HepG2 (cell line): ENCODE measurements around the gene TBC1D4. TPM values are rescaled to one million over a fixed set of nuclear protein-coding genes. Genes with fewer than 3 reads are reported as not detected.

Experiments used
- ATAC-seq: fragments of 200-7000 bp; cut with Tn5 transposase; 3 replicates; pipeline ENCODE4 v1.9.1; 2020; ENCODE audit warnings: mild to moderate bottlenecking, moderate library complexity
- BruUV-seq: library from RNA; stranded (reverse); fragments of 400-500 nt; replicated peaks from 2 replicates; lab custom pipeline; 2021; lab: Mats Ljungman, UMichigan
- CTCF ChIA-PET: fragments of 300-600 bp; formaldehyde crosslinking; extraction: SDS; loops from one replicate; lab custom pipeline; 2021; ENCODE audit warnings: low total read pairs, inconsistent platforms, low intra/inter-chr PET ratio; lab: Yijun Ruan, JAX
- POLR2A ChIA-PET: fragments of 350-600 bp; sonication (Branson Sonifier 250); formaldehyde crosslinking; loops from one replicate; lab custom pipeline; 2020; ENCODE audit warnings: antibody characterized with exemption, inconsistent platforms; lab: Yijun Ruan, JAX
- DNase-seq: peaks from one replicate; pipeline ENCODE4 v3.0.0-alpha.2; 2015; ENCODE audit warnings: low spot score
- FAIRE-seq: peaks from 3 replicates; lab custom pipeline; 2011; peaks lifted over from hg19 to GRCh38; lab: Jason Lieb, UNC
- H2AFZ ChIP-seq: one replicate; pipeline ENCODE4 v1.6.1; 2011; ENCODE audit warnings: low read length, inconsistent platforms
- H3K27ac ChIP-seq: fragments of 300-600 bp; 3 replicates; pipeline ENCODE4 v1.8.0; 2011; ENCODE audit warnings: mixed run types, mild to moderate bottlenecking, mixed read lengths, low read length, inconsistent platforms; ENCODE audit not compliant: insufficient read depth; ENCODE audit errors: extremely low read length
- H3K27me3 ChIP-seq, 2 experiments: fragments of 200-600 bp in 1 of 2; 2 replicates in 1 of 2; 3 replicates in 1 of 2; pipeline versions ENCODE4 v1.6.0 to v1.8.0; 2011; ENCODE audit warnings: low read length in 2 of 2, mild to moderate bottlenecking in 2 of 2, moderate library complexity in 2 of 2, inconsistent platforms in 1 of 2; ENCODE audit not compliant: insufficient read depth in 2 of 2, control insufficient read depth in 1 of 2
- H3K36me3 ChIP-seq, 2 experiments: fragments of 200-600 bp in 1 of 2; replicated peaks in 1 of 2; 2 replicates in 1 of 2; 3 replicates in 1 of 2; pipeline versions ENCODE4 v1.5.1 to v1.8.0; 2011; ENCODE audit warnings: low read length in 2 of 2, inconsistent platforms in 1 of 2; ENCODE audit not compliant: insufficient read depth in 2 of 2, control insufficient read depth in 1 of 2
- H3K4me1 ChIP-seq: 2 replicates; pipeline ENCODE4 v1.5.1; 2012; ENCODE audit warnings: low read length, inconsistent platforms; ENCODE audit not compliant: insufficient read depth
- H3K4me2 ChIP-seq: 2 replicates; pipeline ENCODE4 v1.6.0; 2011; ENCODE audit warnings: low read depth, low read length, inconsistent platforms
- H3K4me3 ChIP-seq, 3 experiments: fragments of 200-600 bp in 1 of 3; sonication (generic), shearing (Covaris generic) in 1 of 3; replicated peaks in 1 of 3; 2 replicates each; pipeline ENCODE4 v1.5.1; 2011 to 2016; ENCODE audit warnings: low read length in 3 of 3, inconsistent platforms in 2 of 3, low read depth in 2 of 3, mild to moderate bottlenecking in 2 of 3, control low read depth in 1 of 3, mixed read lengths in 1 of 3; ENCODE audit not compliant: insufficient read depth in 1 of 3
- H3K79me2 ChIP-seq: one replicate; pipeline ENCODE4 v1.6.1; 2011; ENCODE audit warnings: low read length, inconsistent platforms; ENCODE audit not compliant: insufficient read depth
- H3K9ac ChIP-seq: 2 replicates; pipeline ENCODE4 v1.6.0; 2011; ENCODE audit warnings: mild to moderate bottlenecking, low read depth, low read length, inconsistent platforms; ENCODE audit not compliant: insufficient read depth
- H3K9me3 ChIP-seq: 2 replicates; pipeline ENCODE4 v1.5.1; 2012; ENCODE audit warnings: mild to moderate bottlenecking, low read length
- H4K20me1 ChIP-seq: 2 replicates; pipeline ENCODE4 v1.6.0; 2011; ENCODE audit warnings: inconsistent platforms, mild to moderate bottlenecking, low read length, moderate library complexity; ENCODE audit not compliant: insufficient read depth
- CENPT ChIP-seq: sonication (generic); formaldehyde crosslinking; IDR thresholded peaks from 2 replicates; pipeline ENCODE4 v1.8.0; 2022; ENCODE audit warnings: low read depth, mild to moderate bottlenecking, moderate library complexity, missing genetic modification reagents
- EZH2 ChIP-seq: conservative IDR thresholded peaks from 2 replicates; pipeline ENCODE4 v1.6.1; 2012; ENCODE audit warnings: mild to moderate bottlenecking, low read depth, low read length, moderate library complexity
- FOXA1 ChIP-seq, 2 experiments: fragments of 450-650 bp in 1 of 2; sonication (generic) in 1 of 2; formaldehyde crosslinking in 1 of 2; IDR thresholded peaks; 2 replicates each; pipeline versions ENCODE4 v1.4.0 to v1.6.1; 2016 to 2020; ENCODE audit warnings: missing genetic modification reagents in 1 of 2
- FOXC1 ChIP-seq: sonication (generic); formaldehyde crosslinking; IDR thresholded peaks from 2 replicates; pipeline ENCODE4 v1.8.0; 2022; ENCODE audit warnings: mild to moderate bottlenecking, missing genetic modification reagents, borderline replicate concordance
- HNRNPH1 ChIP-seq: fragments of 200-400 bp; formaldehyde crosslinking; optimal IDR thresholded peaks from 2 replicates; pipeline ENCODE3; 2017; ENCODE audit warnings: mild to moderate bottlenecking, low read depth, low read length
- IRX3 ChIP-seq: sonication (generic); formaldehyde crosslinking; IDR thresholded peaks from 2 replicates; pipeline ENCODE4 v1.8.1; 2023; ENCODE audit warnings: mild to moderate bottlenecking, low read depth, missing genetic modification reagents, borderline replicate concordance
- MEIS1 ChIP-seq: sonication (generic); formaldehyde crosslinking; IDR thresholded peaks from 2 replicates; pipeline ENCODE4 v1.9.0; 2021; ENCODE audit warnings: mild to moderate bottlenecking, missing genetic modification reagents, moderate library complexity, borderline replicate concordance
- NRL ChIP-seq: sonication (generic); formaldehyde crosslinking; IDR thresholded peaks from 2 replicates; pipeline ENCODE4 v1.5.0; 2020; ENCODE audit warnings: missing genetic modification reagents, mild to moderate bottlenecking, moderate library complexity, borderline replicate concordance
- PHF20 ChIP-seq: sonication (generic); formaldehyde crosslinking; IDR thresholded peaks from 2 replicates; pipeline ENCODE4 v1.5.0; 2020; ENCODE audit warnings: mild to moderate bottlenecking, missing genetic modification reagents
- SIX4 ChIP-seq: sonication (generic); formaldehyde crosslinking; IDR thresholded peaks from 2 replicates; pipeline ENCODE4 v1.4.0; 2020; ENCODE audit warnings: missing genetic modification reagents
- TARDBP ChIP-seq: sonication (generic); formaldehyde crosslinking; IDR thresholded peaks from 2 replicates; pipeline ENCODE4 v1.8.0; 2022; ENCODE audit warnings: mild to moderate bottlenecking, missing genetic modification reagents
- ZNF138 ChIP-seq: sonication (generic); formaldehyde crosslinking; IDR thresholded peaks from 2 replicates; pipeline ENCODE4 v1.5.0; 2020; ENCODE audit warnings: mild to moderate bottlenecking, low read depth, missing genetic modification reagents
- ZNF235 ChIP-seq: sonication (generic); formaldehyde crosslinking; IDR thresholded peaks from 2 replicates; pipeline ENCODE4 v1.8.1; 2023; ENCODE audit warnings: mild to moderate bottlenecking, missing genetic modification reagents, borderline replicate concordance
- ZNF577 ChIP-seq: sonication (generic); formaldehyde crosslinking; IDR thresholded peaks from 2 replicates; pipeline ENCODE4 v1.4.0; 2020; ENCODE audit warnings: mild to moderate bottlenecking, low read depth, missing genetic modification reagents, borderline replicate concordance
- ZNF792 ChIP-seq: IDR thresholded peaks from 2 replicates; pipeline ENCODE4 v1.6.1; 2016
- ZNF891 ChIP-seq: sonication (generic); formaldehyde crosslinking; IDR thresholded peaks from 2 replicates; pipeline ENCODE4 v1.5.0; 2020; ENCODE audit warnings: mild to moderate bottlenecking, missing genetic modification reagents
- WGBS: methylation state at CpG from one replicate; pipeline ENCODE4 v1.1.6; 2017; ENCODE audit warnings: low lambda C conversion rate; 5-methylcytosine and 5-hydroxymethylcytosine counted together
- in situ Hi-C: cut with HindIII; loops from 2 replicates; pipeline ENCODE4 v1.10.0; 2017; ENCODE audit warnings: low pct_unique_long_range_greater_than_20kb; ENCODE audit not compliant: extremely low pct_ligation_motif_present
- intact Hi-C: fragments of 100-400 bp; cut with micrococcal nuclease; formaldehyde crosslinking; loops from one replicate; pipeline ENCODE4 v1.10.0; 2022; ENCODE audit not compliant: unreplicated experiment
- polyA plus RNA-seq, 8 experiments: library from polyadenylated mRNA; depleted of rRNA in 3 of 8; stranded (reverse) in 7 of 8; unstranded in 1 of 8; fragments of >200 nt; fragmentation: Illumina TruSeq in 4 of 8; extraction: Trizol in 4 of 8; gene quantifications; 2 replicates each; pipeline versions ENCODE4 v1.2.1 to v1.2.3, GENCODE V29; 2011 to 2016; ENCODE audit warnings: low read depth in 4 of 8, missing spikeins in 1 of 8, mixed read lengths in 1 of 8; ENCODE audit not compliant: insufficient read depth in 1 of 8
- total RNA-seq, 5 experiments: library from RNA; depleted of rRNA; stranded (reverse); fragments of >200 nt; fragmentation: Illumina TruSeq; extraction: Trizol; gene quantifications; 2 replicates each; pipeline ENCODE4 v1.2.3, GENCODE V29; 2016; ENCODE audit warnings: low read depth in 1 of 5
- TF ChIP-seq, protein P1 (sequence below), 2 experiments: sonication (generic) in 1 of 2; formaldehyde crosslinking in 1 of 2; IDR thresholded peaks; 2 replicates each; pipeline versions ENCODE4 v1.4.0 to v1.6.1; 2016 to 2020; ENCODE audit warnings: borderline replicate concordance in 1 of 2, low read depth in 1 of 2, mild to moderate bottlenecking in 1 of 2, missing genetic modification reagents in 1 of 2
- TF ChIP-seq, protein P2 (sequence below): sonication (generic); formaldehyde crosslinking; IDR thresholded peaks from 2 replicates; pipeline ENCODE4 v1.4.0; 2020; ENCODE audit warnings: low read depth, missing genetic modification reagents

The TBC1D4 gene
- total and polyA plus RNA-seq, 2 of the 13 experiments (the other 11 are each of a cell fraction or from before 2014, with no cell fraction given) = 35.9 to 64.4 TPM

DNA sequence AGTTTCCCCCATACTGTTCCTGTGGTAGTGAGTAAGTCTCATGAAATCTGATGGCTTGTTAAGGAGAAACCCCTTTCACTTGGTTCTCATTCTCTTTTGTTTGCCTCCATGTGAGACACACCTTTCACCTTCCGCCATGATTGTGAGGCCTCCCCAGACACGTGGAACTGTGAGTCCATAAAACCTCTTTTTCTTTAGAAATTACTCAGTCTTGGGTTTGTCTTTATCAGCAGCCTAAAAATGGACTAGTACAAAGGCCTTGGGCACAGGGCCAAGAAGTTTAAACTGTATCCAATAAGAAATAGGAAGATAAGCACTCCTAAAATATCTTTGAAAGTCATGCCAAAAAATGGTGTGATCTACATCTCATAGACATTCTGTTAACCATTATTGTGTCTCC is 176.9 kb downstream of the TBC1D4 start:
- POLR2A ChIA-PET = no interaction called here
- intact Hi-C loops = no loop called here
- no peak for DNase-seq
- H2AFZ ChIP-seq = no peak overlapping the region
- no peak overlapping the region for H3K4me3 ChIP-seq
- H3K27me3 ChIP-seq = no peaks in the 10 kb centered on the region
- CTCF ChIA-PET = no interaction called here
- no peak overlapping the region for H3K4me2 ChIP-seq
- TF ChIP-seq TARDBP (no peak), PHF20 (CRISPR knock-in tag) (no peak), FOXA1 (IDR thresholded peaks at IDR 0.05) (no peak), FOXA1 (CRISPR knock-in tag; IDR thresholded peaks at IDR 0.05) (no peak), ZNF138 (no peak), EZH2 (no peak), HNRNPH1 (no peak), NRL (CRISPR knock-in tag) (no peak), IRX3 (CRISPR knock-in tag) (no peak), ZNF577 (CRISPR knock-in tag) (no peak), FOXC1 (CRISPR knock-in tag) (no peak), CENPT (CRISPR knock-in tag) (no peak), SIX4 (no peak), ZNF891 (no peak), ZNF792 (no peak), MEIS1 (CRISPR knock-in tag) (no peak), ZNF235 (CRISPR knock-in tag) (no peak)
- TF ChIP-seq, protein P1, sequence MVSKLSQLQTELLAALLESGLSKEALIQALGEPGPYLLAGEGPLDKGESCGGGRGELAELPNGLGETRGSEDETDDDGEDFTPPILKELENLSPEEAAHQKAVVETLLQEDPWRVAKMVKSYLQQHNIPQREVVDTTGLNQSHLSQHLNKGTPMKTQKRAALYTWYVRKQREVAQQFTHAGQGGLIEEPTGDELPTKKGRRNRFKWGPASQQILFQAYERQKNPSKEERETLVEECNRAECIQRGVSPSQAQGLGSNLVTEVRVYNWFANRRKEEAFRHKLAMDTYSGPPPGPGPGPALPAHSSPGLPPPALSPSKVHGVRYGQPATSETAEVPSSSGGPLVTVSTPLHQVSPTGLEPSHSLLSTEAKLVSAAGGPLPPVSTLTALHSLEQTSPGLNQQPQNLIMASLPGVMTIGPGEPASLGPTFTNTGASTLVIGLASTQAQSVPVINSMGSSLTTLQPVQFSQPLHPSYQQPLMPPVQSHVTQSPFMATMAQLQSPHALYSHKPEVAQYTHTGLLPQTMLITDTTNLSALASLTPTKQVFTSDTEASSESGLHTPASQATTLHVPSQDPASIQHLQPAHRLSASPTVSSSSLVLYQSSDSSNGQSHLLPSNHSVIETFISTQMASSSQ (IDR thresholded peaks at IDR 0.05; ENCODE audit: low read depth) = no peak
- TF ChIP-seq, protein P1 (CRISPR knock-in tag; IDR thresholded peaks at IDR 0.05; ENCODE audit: borderline replicate concordance) = no peak
- TF ChIP-seq, protein P2, sequence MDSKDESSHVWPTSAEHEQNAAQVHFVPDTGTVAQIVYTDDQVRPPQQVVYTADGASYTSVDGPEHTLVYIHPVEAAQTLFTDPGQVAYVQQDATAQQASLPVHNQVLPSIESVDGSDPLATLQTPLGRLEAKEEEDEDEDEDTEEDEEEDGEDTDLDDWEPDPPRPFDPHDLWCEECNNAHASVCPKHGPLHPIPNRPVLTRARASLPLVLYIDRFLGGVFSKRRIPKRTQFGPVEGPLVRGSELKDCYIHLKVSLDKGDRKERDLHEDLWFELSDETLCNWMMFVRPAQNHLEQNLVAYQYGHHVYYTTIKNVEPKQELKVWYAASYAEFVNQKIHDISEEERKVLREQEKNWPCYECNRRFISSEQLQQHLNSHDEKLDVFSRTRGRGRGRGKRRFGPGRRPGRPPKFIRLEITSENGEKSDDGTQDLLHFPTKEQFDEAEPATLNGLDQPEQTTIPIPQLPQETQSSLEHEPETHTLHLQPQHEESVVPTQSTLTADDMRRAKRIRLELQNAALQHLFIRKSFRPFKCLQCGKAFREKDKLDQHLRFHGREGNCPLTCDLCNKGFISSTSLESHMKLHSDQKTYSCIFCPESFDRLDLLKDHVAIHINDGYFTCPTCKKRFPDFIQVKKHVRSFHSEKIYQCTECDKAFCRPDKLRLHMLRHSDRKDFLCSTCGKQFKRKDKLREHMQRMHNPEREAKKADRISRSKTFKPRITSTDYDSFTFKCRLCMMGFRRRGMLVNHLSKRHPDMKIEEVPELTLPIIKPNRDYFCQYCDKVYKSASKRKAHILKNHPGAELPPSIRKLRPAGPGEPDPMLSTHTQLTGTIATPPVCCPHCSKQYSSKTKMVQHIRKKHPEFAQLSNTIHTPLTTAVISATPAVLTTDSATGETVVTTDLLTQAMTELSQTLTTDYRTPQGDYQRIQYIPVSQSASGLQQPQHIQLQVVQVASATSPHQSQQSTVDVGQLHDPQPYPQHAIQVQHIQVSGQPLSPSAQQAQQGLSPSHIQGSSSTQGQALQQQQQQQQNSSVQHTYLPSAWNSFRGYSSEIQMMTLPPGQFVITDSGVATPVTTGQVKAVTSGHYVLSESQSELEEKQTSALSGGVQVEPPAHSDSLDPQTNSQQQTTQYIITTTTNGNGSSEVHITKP = no peak
- TF ChIP-seq, all 625 proteins: peak for 0
- Histone ChIP-seq H3K9me3 (no peaks in the 10 kb centered on the region), H3K4me1 (peaks cover 26% of the 10 kb centered on the region), H4K20me1 (no peaks in the 10 kb centered on the region; the same call in 1 of the 2 replicates), H3K79me2 (no peaks in the 10 kb centered on the region), H3K36me3 (peaks cover 5 to 47% of the 10 kb centered on the region in 2 experiments), H3K9ac (no peak overlapping the region), H3K27ac (no peak overlapping the region)
- ATAC-seq (no peak), FAIRE-seq (no peak)
- in situ Hi-C loops = no loop called here
- BruUV-seq = no TSS peak
- 100% methylated on average over 2 of the region's 2 CpGs for WGBS
